ENCODE data around the gene MAST4. TPM values are rescaled to one million over a fixed set of nuclear protein-coding genes. Genes with fewer than 3 reads are reported as not detected.

The MAST4 gene
- total RNA-seq: 12.1 and 12.7 TPM in 2 replicates

DNA sequence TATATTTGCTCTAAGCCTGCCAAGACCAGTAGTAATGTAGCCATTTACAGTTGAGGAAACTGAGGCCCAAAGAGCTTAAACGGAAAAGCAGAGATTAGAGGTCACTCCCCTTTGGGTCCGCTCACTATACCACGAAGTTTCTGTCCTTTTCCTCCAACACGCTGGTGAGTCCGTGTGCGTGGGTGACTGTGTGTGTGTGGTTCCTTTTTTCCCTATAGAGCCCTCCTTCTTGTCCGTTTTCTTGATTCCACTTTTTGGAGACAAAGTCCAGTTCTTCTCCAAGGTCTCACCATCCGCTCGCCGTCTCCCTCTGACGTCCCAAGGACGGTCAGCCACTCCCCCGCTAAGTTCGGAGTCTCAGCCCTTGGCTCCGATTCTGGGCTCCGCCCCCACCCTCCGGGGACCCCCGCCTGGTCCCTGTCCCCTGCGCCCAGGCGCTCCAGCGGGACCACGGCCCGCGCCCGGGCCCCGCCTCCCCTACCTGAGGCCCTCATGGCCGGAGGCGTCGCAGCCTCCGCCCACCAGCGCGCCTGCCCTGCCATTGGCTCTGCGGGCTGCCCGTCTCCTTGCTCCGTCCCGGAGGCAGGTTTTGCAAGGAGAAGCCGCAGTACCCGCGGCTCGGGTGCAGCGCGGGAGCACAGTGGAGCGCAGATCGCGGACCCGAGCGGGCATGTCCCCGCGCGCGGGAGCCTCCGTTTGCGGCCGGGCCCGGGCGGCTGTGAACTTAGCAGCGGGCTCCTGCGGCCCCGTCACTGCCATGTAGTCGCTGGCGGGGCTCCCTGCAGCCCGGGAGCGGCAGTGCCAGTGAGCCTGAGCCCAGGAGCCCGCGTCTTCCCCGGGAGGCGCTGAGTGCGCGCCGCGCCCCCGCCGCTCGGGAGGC, at the start of gene MAST4:
Gene MAST4 (plus strand): TSS at position 638 of the 880 bp plus-strand sequence. CDS start 263 bp downstream, outside the sequence.
- Histone ChIP-seq H2AFZ (ENCODE audit: low read length) (peak within 1 kb of the TSS; percentile 63), H3K4me1 (ENCODE audit: insufficient read depth, low read length) (peaks cover 4% of the 10 kb centered on the region), H3K4me2 (ENCODE audit: insufficient read depth, low read length) (peak within 1 kb of the TSS; percentile 79), H3K9me3 (ENCODE audit: low read depth, low read length) (no peaks in the 10 kb centered on the region), H3K36me3 (ENCODE audit: insufficient read depth, low read length) (no peaks in the 10 kb centered on the region), H3K79me2 (ENCODE audit: insufficient read depth, low read length) (no peaks in the 10 kb centered on the region), H4K20me1 (ENCODE audit: insufficient read depth, low read length) (no peaks in the 10 kb centered on the region), H3K27ac (ENCODE audit: low read depth, low read length) (no peak within 1 kb of the TSS), H3K4me3 (ENCODE audit: insufficient read depth, low read length) (peak within 1 kb of the TSS; percentile 72), H3K27me3 (ENCODE audit: insufficient read depth, low read length) (peaks cover 52% of the 10 kb centered on the region)
- DNase-seq (ENCODE audit: insufficient read length, low spot score, missing footprints): peak; percentile 98
- TF ChIP-seq, protein P1, sequence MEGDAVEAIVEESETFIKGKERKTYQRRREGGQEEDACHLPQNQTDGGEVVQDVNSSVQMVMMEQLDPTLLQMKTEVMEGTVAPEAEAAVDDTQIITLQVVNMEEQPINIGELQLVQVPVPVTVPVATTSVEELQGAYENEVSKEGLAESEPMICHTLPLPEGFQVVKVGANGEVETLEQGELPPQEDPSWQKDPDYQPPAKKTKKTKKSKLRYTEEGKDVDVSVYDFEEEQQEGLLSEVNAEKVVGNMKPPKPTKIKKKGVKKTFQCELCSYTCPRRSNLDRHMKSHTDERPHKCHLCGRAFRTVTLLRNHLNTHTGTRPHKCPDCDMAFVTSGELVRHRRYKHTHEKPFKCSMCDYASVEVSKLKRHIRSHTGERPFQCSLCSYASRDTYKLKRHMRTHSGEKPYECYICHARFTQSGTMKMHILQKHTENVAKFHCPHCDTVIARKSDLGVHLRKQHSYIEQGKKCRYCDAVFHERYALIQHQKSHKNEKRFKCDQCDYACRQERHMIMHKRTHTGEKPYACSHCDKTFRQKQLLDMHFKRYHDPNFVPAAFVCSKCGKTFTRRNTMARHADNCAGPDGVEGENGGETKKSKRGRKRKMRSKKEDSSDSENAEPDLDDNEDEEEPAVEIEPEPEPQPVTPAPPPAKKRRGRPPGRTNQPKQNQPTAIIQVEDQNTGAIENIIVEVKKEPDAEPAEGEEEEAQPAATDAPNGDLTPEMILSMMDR (IDR thresholded peaks at IDR 0.05; ENCODE audit: extremely low read depth, low read depth, low read length): no peak

DNA sequence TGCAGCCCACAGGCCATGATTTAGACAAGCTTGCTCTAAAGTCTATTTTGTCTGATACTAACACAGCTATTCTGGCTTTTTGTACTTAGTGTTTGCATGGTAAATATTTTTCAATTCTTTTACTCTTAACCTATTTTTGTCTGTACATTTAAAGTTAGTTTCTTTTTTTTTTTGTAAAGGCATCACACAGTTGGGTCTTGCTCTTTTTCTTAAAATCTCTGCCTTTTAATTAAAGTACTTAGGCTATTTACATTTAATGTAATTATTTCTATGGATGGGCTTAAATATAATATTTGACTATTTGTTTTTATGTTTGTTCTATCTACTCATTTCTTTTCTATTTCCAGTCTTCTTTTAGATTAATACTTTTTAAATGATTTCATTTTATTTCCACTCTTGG, 49.7 kb upstream of the MAST4 start:
- Histone ChIP-seq H3K79me2 (ENCODE audit: insufficient read depth, low read length) (no peaks in the 10 kb centered on the region), H3K27ac (ENCODE audit: low read depth, low read length) (no peak overlapping the region), H3K9me3 (ENCODE audit: low read depth, low read length) (no peaks in the 10 kb centered on the region), H3K36me3 (ENCODE audit: insufficient read depth, low read length) (no peaks in the 10 kb centered on the region), H2AFZ (ENCODE audit: low read length) (no peak overlapping the region), H3K27me3 (ENCODE audit: insufficient read depth, low read length) (no peaks in the 10 kb centered on the region), H3K4me1 (ENCODE audit: insufficient read depth, low read length) (no peaks in the 10 kb centered on the region), H3K4me2 (ENCODE audit: insufficient read depth, low read length) (no peak overlapping the region), H4K20me1 (ENCODE audit: insufficient read depth, low read length) (no peaks in the 10 kb centered on the region), H3K4me3 (ENCODE audit: insufficient read depth, low read length) (no peak overlapping the region)
- DNase-seq (ENCODE audit: insufficient read length, low spot score, missing footprints): no peak
- TF ChIP-seq, protein P1 (IDR thresholded peaks at IDR 0.05; ENCODE audit: extremely low read depth, low read depth, low read length): no peak

DNA sequence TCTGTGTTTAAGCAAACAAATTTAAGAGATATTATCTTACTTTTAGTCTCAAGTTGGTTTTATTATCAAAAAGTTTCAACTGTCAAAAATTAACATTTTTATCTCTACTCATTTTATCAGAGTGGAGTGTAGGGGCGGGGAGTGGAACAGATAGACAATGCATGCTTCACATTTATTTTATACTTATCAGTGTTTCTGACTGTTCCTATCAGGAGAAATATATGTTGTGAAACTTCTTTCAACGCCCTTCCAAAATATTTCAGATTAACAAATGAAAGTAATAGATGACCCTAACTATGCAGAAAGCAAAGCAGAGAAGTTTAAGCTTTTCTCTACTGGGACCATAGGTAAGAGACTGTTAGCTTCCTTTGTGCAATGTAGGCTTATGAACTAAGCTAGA, 44.9 kb upstream of the MAST4 start:
- DNase-seq (ENCODE audit: insufficient read length, low spot score, missing footprints): no peak
- H3K4me1 ChIP-seq (ENCODE audit: insufficient read depth, low read length): no peaks in the 10 kb centered on the region
- no peak overlapping the region for H3K4me3 ChIP-seq (ENCODE audit: insufficient read depth, low read length)
- H4K20me1 ChIP-seq (ENCODE audit: insufficient read depth, low read length): no peaks in the 10 kb centered on the region
- no peak overlapping the region for H2AFZ ChIP-seq (ENCODE audit: low read length)
- H3K36me3 ChIP-seq (ENCODE audit: insufficient read depth, low read length): no peaks in the 10 kb centered on the region
- H3K79me2 ChIP-seq (ENCODE audit: insufficient read depth, low read length): no peaks in the 10 kb centered on the region
- TF ChIP-seq, protein P1 (IDR thresholded peaks at IDR 0.05; ENCODE audit: extremely low read depth, low read depth, low read length): no peak
- H3K4me2 ChIP-seq (ENCODE audit: insufficient read depth, low read length): no peak overlapping the region
- H3K27me3 ChIP-seq (ENCODE audit: insufficient read depth, low read length): no peaks in the 10 kb centered on the region
- H3K9me3 ChIP-seq (ENCODE audit: low read depth, low read length): no peaks in the 10 kb centered on the region
- H3K27ac ChIP-seq (ENCODE audit: low read depth, low read length): no peak overlapping the region

DNA sequence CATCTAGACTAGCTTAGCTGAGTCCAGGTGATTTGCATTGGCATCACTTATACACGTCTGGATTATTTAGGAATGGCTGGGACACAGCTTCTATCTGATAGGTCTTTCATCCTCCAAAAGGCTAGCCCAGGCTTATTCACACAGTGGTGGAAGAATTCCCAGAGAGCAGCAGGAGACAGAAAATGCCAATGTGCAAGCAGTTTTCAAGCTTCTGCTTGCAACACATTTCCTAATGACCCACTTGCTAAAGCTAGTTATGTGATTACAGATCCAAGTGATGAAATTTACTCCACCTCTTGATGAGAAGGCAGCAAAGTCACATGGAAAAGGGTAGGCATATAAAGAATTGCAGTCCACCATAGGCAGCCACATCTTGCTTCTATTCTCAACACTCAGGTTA, 44.2 kb upstream of the MAST4 start:
- Histone ChIP-seq H3K4me2 (ENCODE audit: insufficient read depth, low read length) (no peak overlapping the region), H3K27ac (ENCODE audit: low read depth, low read length) (no peak overlapping the region), H3K36me3 (ENCODE audit: insufficient read depth, low read length) (no peaks in the 10 kb centered on the region), H3K4me1 (ENCODE audit: insufficient read depth, low read length) (no peaks in the 10 kb centered on the region), H2AFZ (ENCODE audit: low read length) (no peak overlapping the region), H3K27me3 (ENCODE audit: insufficient read depth, low read length) (no peaks in the 10 kb centered on the region), H3K9me3 (ENCODE audit: low read depth, low read length) (no peaks in the 10 kb centered on the region), H3K4me3 (ENCODE audit: insufficient read depth, low read length) (no peak overlapping the region), H3K79me2 (ENCODE audit: insufficient read depth, low read length) (no peaks in the 10 kb centered on the region), H4K20me1 (ENCODE audit: insufficient read depth, low read length) (no peaks in the 10 kb centered on the region)
- TF ChIP-seq, protein P1 (IDR thresholded peaks at IDR 0.05; ENCODE audit: extremely low read depth, low read depth, low read length): no peak
- DNase-seq (ENCODE audit: insufficient read length, low spot score, missing footprints): no peak
